ENCODE data around the gene METTL17.

Gene METTL17

GRCh38 chr14:20970983-20971704 is 18.6 kb upstream of the METTL17 start:
- peak overlapping the region; percentile 58 for H3K4me3 ChIP-seq (replicated peaks; ENCODE audit: low read depth, low read length)
- DNase-seq (ENCODE audit: extremely low read depth, low read depth) = peak; percentile 63
- TF ChIP-seq, protein P1, sequence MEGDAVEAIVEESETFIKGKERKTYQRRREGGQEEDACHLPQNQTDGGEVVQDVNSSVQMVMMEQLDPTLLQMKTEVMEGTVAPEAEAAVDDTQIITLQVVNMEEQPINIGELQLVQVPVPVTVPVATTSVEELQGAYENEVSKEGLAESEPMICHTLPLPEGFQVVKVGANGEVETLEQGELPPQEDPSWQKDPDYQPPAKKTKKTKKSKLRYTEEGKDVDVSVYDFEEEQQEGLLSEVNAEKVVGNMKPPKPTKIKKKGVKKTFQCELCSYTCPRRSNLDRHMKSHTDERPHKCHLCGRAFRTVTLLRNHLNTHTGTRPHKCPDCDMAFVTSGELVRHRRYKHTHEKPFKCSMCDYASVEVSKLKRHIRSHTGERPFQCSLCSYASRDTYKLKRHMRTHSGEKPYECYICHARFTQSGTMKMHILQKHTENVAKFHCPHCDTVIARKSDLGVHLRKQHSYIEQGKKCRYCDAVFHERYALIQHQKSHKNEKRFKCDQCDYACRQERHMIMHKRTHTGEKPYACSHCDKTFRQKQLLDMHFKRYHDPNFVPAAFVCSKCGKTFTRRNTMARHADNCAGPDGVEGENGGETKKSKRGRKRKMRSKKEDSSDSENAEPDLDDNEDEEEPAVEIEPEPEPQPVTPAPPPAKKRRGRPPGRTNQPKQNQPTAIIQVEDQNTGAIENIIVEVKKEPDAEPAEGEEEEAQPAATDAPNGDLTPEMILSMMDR (IDR thresholded peaks at IDR 0.05; ENCODE audit: low read depth, low read length, missing control alignments) = peak; percentile 98

GRCh38 chr14:20971705-20972021 is 18.1 kb upstream of the METTL17 start:
- no peak for DNase-seq (ENCODE audit: extremely low read depth, low read depth)
- TF ChIP-seq, protein P1 (IDR thresholded peaks at IDR 0.05; ENCODE audit: low read depth, low read length, missing control alignments) = no peak
- peak overlapping the region; percentile 58 for H3K4me3 ChIP-seq (replicated peaks; ENCODE audit: low read depth, low read length)

- H3K4me3 ChIP-seq (replicated peaks; ENCODE audit: low read depth, low read length) = no peak overlapping the region
- TF ChIP-seq, protein P1 (IDR thresholded peaks at IDR 0.05; ENCODE audit: low read depth, low read length, missing control alignments) = no peak
- no peak for DNase-seq (ENCODE audit: extremely low read depth, low read depth)
These were observed 16.3 kb upstream of the METTL17 start for GRCh38 chr14:20973501-20973900.

DNA sequence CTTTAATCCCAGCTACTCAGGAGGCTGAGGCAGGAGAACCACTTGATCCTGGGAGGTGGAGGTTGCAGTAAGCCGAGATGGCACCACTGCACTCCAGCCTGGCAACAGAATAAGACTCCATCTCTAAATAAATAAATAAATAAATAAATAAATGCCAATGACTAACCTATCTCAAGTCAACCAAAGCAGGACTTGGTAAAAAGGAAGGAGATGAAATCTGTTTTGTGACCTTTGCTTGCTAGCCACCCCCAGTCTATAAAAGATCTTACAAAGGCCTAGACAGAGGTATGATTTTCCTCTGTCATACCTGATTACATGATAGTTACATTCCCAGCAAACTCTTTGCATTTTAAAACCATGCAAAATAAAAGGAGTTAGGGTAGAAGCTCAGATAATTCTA is 13.5 kb upstream of the METTL17 start:
- H3K4me3 ChIP-seq (replicated peaks; ENCODE audit: low read depth, low read length) = no peak overlapping the region
- TF ChIP-seq, protein P1 (IDR thresholded peaks at IDR 0.05; ENCODE audit: low read depth, low read length, missing control alignments) = no peak
- DNase-seq (ENCODE audit: extremely low read depth, low read depth) = no peak

- H3K4me3 ChIP-seq (replicated peaks; ENCODE audit: low read depth, low read length) = no peak overlapping the region
- no peak for DNase-seq (ENCODE audit: extremely low read depth, low read depth)
- TF ChIP-seq, protein P1 (IDR thresholded peaks at IDR 0.05; ENCODE audit: low read depth, low read length, missing control alignments) = no peak
These were observed 11.1 kb upstream of the METTL17 start for GRCh38 chr14:20978687-20979086.

DNA sequence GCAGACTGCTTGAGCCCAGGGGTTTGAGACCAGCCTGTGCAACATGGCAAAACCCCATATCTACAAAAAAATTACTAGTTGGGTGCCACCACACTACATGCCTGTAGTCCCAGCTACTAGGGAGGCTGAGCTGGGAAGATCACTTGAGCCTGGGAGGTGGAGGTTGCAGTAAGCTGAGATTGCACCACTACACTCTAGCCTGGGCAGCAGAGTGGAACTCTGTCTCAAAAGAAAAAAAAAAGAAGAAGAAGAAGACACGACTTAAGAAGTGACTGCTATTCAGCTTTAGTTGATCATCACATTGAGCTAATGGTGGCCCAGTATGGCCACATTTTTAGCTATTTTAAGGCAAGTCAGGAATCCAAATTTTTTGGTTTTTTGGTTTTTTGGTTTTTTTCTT is 8.9 kb upstream of the METTL17 start:
- TF ChIP-seq, protein P1 (IDR thresholded peaks at IDR 0.05; ENCODE audit: low read depth, low read length, missing control alignments) = no peak
- DNase-seq (ENCODE audit: extremely low read depth, low read depth) = no peak
- H3K4me3 ChIP-seq (replicated peaks; ENCODE audit: low read depth, low read length) = no peak overlapping the region
